GM12878 (cell line): ENCODE measurements around the gene QPRT. TPM values are rescaled to one million over a fixed set of nuclear protein-coding genes. Genes with fewer than 3 reads are reported as not detected.

ENCODE experiments used
- BHLHE40 ChIP-seq, 2 experiments: fragments of 450-650 bp in 1 of 2; IDR thresholded peaks; 2 replicates each; pipeline ENCODE4 v1.6.1; 2011 to 2017; ENCODE audit warnings: low read depth in 2 of 2, borderline replicate concordance in 1 of 2, improper control_type of control experiment in 1 of 2, low read length in 1 of 2, mild to moderate bottlenecking in 1 of 2
- CBX3 ChIP-seq: fragments of 200-600 bp; sonication (generic); IDR thresholded peaks from 2 replicates; pipeline ENCODE4 v1.6.1; 2016; ENCODE audit warnings: low read depth, borderline replicate concordance
- FOS ChIP-seq: IDR thresholded peaks from 3 replicates; pipeline ENCODE4 v1.6.1; 2011; ENCODE audit warnings: borderline replicate concordance; ENCODE audit not compliant: insufficient read length; ENCODE audit errors: extremely low read depth
- FOXK2 ChIP-seq: fragments of 450-650 bp; IDR thresholded peaks from 2 replicates; pipeline ENCODE4 v1.6.1; 2017; ENCODE audit warnings: mild to moderate bottlenecking, moderate library complexity
- IRF3 ChIP-seq: fragments of 450-650 bp; IDR thresholded peaks from 2 replicates; pipeline ENCODE4 v1.6.1; 2014; ENCODE audit warnings: mild to moderate bottlenecking
- JUNB ChIP-seq: IDR thresholded peaks from 2 replicates; pipeline ENCODE4 v1.6.1; 2016; ENCODE audit warnings: antibody characterized with exemption, mild to moderate bottlenecking
- NR2C2 ChIP-seq: IDR thresholded peaks from 2 replicates; pipeline ENCODE4 v1.6.1; 2011; ENCODE audit warnings: borderline replicate concordance, low read depth; ENCODE audit not compliant: control insufficient read depth, insufficient read length
- PAX5 ChIP-seq: IDR thresholded peaks from 2 replicates; pipeline ENCODE4 v1.6.1; 2011; ENCODE audit warnings: low read depth, low read length, borderline replicate concordance
- POLR2A ChIP-seq: IDR thresholded peaks from 2 replicates; pipeline ENCODE4 v1.6.1; 2011; ENCODE audit warnings: low read depth, mild to moderate bottlenecking, low read length
- RELB ChIP-seq: fragments of 450-650 bp; IDR thresholded peaks from 2 replicates; pipeline ENCODE4 v1.6.1; 2017; ENCODE audit warnings: low read depth, mild to moderate bottlenecking, moderate library complexity
- SIN3A ChIP-seq: IDR thresholded peaks from 2 replicates; pipeline ENCODE4 v1.6.1; 2012; ENCODE audit warnings: low read depth, low read length, improper control_type of control experiment
- SMAD1 ChIP-seq: fragments of 450-650 bp; IDR thresholded peaks from 2 replicates; pipeline ENCODE4 v1.6.1; 2018; ENCODE audit warnings: mild to moderate bottlenecking, low read depth; ENCODE audit not compliant: partially characterized antibody
- SPI1 ChIP-seq: IDR thresholded peaks from 2 replicates; pipeline ENCODE4 v1.6.1; 2011; ENCODE audit warnings: low read depth, mild to moderate bottlenecking, low read length, moderate library complexity, borderline replicate concordance; ENCODE audit not compliant: insufficient read depth
- TAF1 ChIP-seq: IDR thresholded peaks from 2 replicates; pipeline ENCODE4 v1.6.1; 2011; ENCODE audit warnings: mild to moderate bottlenecking, low read depth, low read length, borderline replicate concordance
- TCF3 ChIP-seq: IDR thresholded peaks from 2 replicates; pipeline ENCODE4 v1.6.1; 2012; ENCODE audit warnings: low read depth, mild to moderate bottlenecking, low read length, borderline replicate concordance; ENCODE audit not compliant: insufficient read depth
- ZNF622 ChIP-seq: fragments of 450-650 bp; IDR thresholded peaks from 2 replicates; pipeline ENCODE4 v1.6.1; 2017; ENCODE audit warnings: mild to moderate bottlenecking, inconsistent platforms
- polyA plus RNA-seq, 11 experiments: library from polyadenylated mRNA; depleted of rRNA in 4 of 11; unstranded in 6 of 11; stranded (reverse) in 5 of 11; fragments of >200 nt; fragmentation: Nextera tagmentation in 4 of 11; fragmentation: Illumina TruSeq in 1 of 11; extraction: Ambion mirVana in 4 of 11; extraction: Trizol in 1 of 11; gene quantifications; 1 replicate in 1 of 11; 2 replicates in 10 of 11; pipeline versions ENCODE4 v1.2.1 to v1.2.3, GENCODE V29; 2011 to 2016; ENCODE audit warnings: inconsistent platforms in 2 of 11, missing spikeins in 2 of 11, low read depth in 1 of 11
- total RNA-seq, 4 experiments: library from RNA; depleted of rRNA in 3 of 4; stranded (reverse); fragments of >200 nt in 3 of 4; fragmentation: Illumina TruSeq in 1 of 4; extraction: Trizol in 1 of 4; gene quantifications; 2 replicates each; pipeline versions ENCODE4 v1.2.1 to v1.2.3, GENCODE V29; 2013 to 2021
- TF ChIP-seq, protein P1 (sequence below): fragments of 150-350 bp; IDR thresholded peaks from 2 replicates; pipeline ENCODE4 v1.6.1; 2014; ENCODE audit warnings: mild to moderate bottlenecking, low read depth, low read length
- TF ChIP-seq, protein P2 (sequence below): fragments of 450-650 bp; IDR thresholded peaks from 2 replicates; pipeline ENCODE4 v1.6.1; 2017; ENCODE audit warnings: mild to moderate bottlenecking
- TF ChIP-seq, protein P3 (sequence below): fragments of 450-650 bp; IDR thresholded peaks from 2 replicates; pipeline ENCODE4 v1.6.1; 2016; ENCODE audit warnings: mild to moderate bottlenecking
- TF ChIP-seq, protein P4 (sequence below): IDR thresholded peaks from 2 replicates; pipeline ENCODE4 v1.6.1; 2012; ENCODE audit warnings: low read depth, low read length, improper control_type of control experiment
- TF ChIP-seq, protein P5 (sequence below): IDR thresholded peaks from 2 replicates; pipeline ENCODE4 v1.6.1; 2011; ENCODE audit warnings: low read depth, mild to moderate bottlenecking, low read length, moderate library complexity, borderline replicate concordance; ENCODE audit errors: extremely low read depth

Gene QPRT
- total and polyA plus RNA-seq, 10 of the 15 experiments (the other 5 are each of a cell fraction or from before 2014, with no cell fraction given), result 2.7 to 43.0 (median 31.3) TPM

- TF ChIP-seq BHLHE40 (IDR thresholded peaks at IDR 0.05; ENCODE audit: borderline replicate concordance in 1 of 2, low read depth in 2 of 2, low read length in 1 of 2) (no peak), TCF3 (no peak), CBX3 (no peak), SMAD1 (no peak), FOS (no peak), IRF3 (no peak), TAF1 (no peak), JUNB (no peak), PAX5 (no peak), FOXK2 (no peak), POLR2A (no peak; the same call in 1 of the 2 replicates), SPI1 (no peak), NR2C2 (no peak), SIN3A (no peak), RELB (peak; percentile 64; the same call in 1 of the 2 replicates), ZNF622 (no peak)
- TF ChIP-seq, protein P1, sequence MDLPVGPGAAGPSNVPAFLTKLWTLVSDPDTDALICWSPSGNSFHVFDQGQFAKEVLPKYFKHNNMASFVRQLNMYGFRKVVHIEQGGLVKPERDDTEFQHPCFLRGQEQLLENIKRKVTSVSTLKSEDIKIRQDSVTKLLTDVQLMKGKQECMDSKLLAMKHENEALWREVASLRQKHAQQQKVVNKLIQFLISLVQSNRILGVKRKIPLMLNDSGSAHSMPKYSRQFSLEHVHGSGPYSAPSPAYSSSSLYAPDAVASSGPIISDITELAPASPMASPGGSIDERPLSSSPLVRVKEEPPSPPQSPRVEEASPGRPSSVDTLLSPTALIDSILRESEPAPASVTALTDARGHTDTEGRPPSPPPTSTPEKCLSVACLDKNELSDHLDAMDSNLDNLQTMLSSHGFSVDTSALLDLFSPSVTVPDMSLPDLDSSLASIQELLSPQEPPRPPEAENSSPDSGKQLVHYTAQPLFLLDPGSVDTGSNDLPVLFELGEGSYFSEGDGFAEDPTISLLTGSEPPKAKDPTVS, result no peak
- TF ChIP-seq, protein P2, sequence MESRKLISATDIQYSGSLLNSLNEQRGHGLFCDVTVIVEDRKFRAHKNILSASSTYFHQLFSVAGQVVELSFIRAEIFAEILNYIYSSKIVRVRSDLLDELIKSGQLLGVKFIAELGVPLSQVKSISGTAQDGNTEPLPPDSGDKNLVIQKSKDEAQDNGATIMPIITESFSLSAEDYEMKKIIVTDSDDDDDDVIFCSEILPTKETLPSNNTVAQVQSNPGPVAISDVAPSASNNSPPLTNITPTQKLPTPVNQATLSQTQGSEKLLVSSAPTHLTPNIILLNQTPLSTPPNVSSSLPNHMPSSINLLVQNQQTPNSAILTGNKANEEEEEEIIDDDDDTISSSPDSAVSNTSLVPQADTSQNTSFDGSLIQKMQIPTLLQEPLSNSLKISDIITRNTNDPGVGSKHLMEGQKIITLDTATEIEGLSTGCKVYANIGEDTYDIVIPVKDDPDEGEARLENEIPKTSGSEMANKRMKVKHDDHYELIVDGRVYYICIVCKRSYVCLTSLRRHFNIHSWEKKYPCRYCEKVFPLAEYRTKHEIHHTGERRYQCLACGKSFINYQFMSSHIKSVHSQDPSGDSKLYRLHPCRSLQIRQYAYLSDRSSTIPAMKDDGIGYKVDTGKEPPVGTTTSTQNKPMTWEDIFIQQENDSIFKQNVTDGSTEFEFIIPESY, result no peak
- TF ChIP-seq, protein P3, sequence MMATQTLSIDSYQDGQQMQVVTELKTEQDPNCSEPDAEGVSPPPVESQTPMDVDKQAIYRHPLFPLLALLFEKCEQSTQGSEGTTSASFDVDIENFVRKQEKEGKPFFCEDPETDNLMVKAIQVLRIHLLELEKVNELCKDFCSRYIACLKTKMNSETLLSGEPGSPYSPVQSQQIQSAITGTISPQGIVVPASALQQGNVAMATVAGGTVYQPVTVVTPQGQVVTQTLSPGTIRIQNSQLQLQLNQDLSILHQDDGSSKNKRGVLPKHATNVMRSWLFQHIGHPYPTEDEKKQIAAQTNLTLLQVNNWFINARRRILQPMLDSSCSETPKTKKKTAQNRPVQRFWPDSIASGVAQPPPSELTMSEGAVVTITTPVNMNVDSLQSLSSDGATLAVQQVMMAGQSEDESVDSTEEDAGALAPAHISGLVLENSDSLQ, result no peak
- TF ChIP-seq, protein P4, sequence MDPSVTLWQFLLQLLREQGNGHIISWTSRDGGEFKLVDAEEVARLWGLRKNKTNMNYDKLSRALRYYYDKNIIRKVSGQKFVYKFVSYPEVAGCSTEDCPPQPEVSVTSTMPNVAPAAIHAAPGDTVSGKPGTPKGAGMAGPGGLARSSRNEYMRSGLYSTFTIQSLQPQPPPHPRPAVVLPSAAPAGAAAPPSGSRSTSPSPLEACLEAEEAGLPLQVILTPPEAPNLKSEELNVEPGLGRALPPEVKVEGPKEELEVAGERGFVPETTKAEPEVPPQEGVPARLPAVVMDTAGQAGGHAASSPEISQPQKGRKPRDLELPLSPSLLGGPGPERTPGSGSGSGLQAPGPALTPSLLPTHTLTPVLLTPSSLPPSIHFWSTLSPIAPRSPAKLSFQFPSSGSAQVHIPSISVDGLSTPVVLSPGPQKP, result no peak
- TF ChIP-seq, protein P5, sequence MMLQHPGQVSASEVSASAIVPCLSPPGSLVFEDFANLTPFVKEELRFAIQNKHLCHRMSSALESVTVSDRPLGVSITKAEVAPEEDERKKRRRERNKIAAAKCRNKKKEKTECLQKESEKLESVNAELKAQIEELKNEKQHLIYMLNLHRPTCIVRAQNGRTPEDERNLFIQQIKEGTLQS, result no peak
Observed at GRCh38 chr16:29644973-29645693, 33.8 kb upstream of the QPRT start (continued).
